H1 (cell line): ENCODE data around the gene DDX4. TPM values are rescaled to one million over a fixed set of nuclear protein-coding genes. Genes with fewer than 3 reads are reported as not detected.

Source experiments
- CTCF ChIA-PET: fragments of 300-600 bp; sonication (Branson Sonifier 250); formaldehyde crosslinking; loops from one replicate; lab custom pipeline; 2021; ENCODE audit not compliant: partially characterized antibody; lab: Charles Lee
- POLR2A ChIA-PET: fragments of 300-600 bp; sonication (Branson Sonifier 250); formaldehyde crosslinking; loops from one replicate; lab custom pipeline; 2021; ENCODE audit warnings: inconsistent platforms; ENCODE audit not compliant: partially characterized antibody; lab: Charles Lee
- DNase-seq, 2 experiments: peaks; one replicate each; pipeline versions ENCODE4 v3.0.0 to v3.0.0-alpha.2; 2010 to 2022; ENCODE audit warnings: low spot score in 2 of 2, low read depth in 1 of 2, mixed read lengths in 1 of 2
- FAIRE-seq: peaks from 2 replicates; lab custom pipeline; 2011; peaks lifted over from hg19 to GRCh38; lab: Jason Lieb, UNC
- H2AFZ ChIP-seq: 2 replicates; pipeline ENCODE4 v1.8.1; 2012; ENCODE audit warnings: low read length, inconsistent platforms
- H2AK5ac ChIP-seq: 2 replicates; pipeline ENCODE4 v1.6.1; 2013; ENCODE audit warnings: low read depth, low read length
- H2BK120ac ChIP-seq: replicated peaks from 2 replicates; pipeline ENCODE3; 2013; ENCODE audit warnings: low read depth, low read length, inconsistent platforms
- H2BK12ac ChIP-seq: 2 replicates; pipeline ENCODE4 v1.6.1; 2013; ENCODE audit warnings: low read depth, low read length
- H2BK15ac ChIP-seq: 2 replicates; pipeline ENCODE4 v1.6.1; 2013; ENCODE audit warnings: low read length
- H2BK20ac ChIP-seq: 2 replicates; pipeline ENCODE4 v1.6.1; 2013; ENCODE audit warnings: low read length
- H2BK5ac ChIP-seq: 2 replicates; pipeline ENCODE4 v1.6.1; 2013; ENCODE audit warnings: low read depth, low read length
- H3K14ac ChIP-seq: 2 replicates; pipeline ENCODE4 v1.6.1; 2013; ENCODE audit warnings: inconsistent platforms; ENCODE audit not compliant: insufficient read length
- H3K18ac ChIP-seq: 2 replicates; pipeline ENCODE4 v1.6.1; 2013; ENCODE audit warnings: low read length; ENCODE audit errors: extremely low read depth
- H3K23ac ChIP-seq: 2 replicates; pipeline ENCODE4 v1.6.1; 2013; ENCODE audit warnings: inconsistent platforms; ENCODE audit not compliant: insufficient read length
- H3K23me2 ChIP-seq: 2 replicates; pipeline ENCODE4 v1.6.1; 2013; ENCODE audit warnings: low read depth, low read length
- H3K27ac ChIP-seq: 2 replicates; pipeline ENCODE4 v1.6.1; 2011; ENCODE audit warnings: low read depth, low read length, inconsistent platforms
- H3K27me3 ChIP-seq, 4 experiments: replicated peaks in 1 of 4; 1 replicate in 1 of 4; 2 replicates in 3 of 4; pipeline versions ENCODE4 v1.6.1 to v1.8.1; 2011 to 2013; ENCODE audit warnings: low read length in 3 of 4, mild to moderate bottlenecking in 3 of 4, inconsistent platforms in 2 of 4, mixed read lengths in 2 of 4, moderate library complexity in 1 of 4; ENCODE audit not compliant: control insufficient read depth in 3 of 4, insufficient read depth in 3 of 4; ENCODE audit errors: extremely low read depth in 1 of 4
- H3K36me3 ChIP-seq, 4 experiments: 2 replicates each; pipeline versions ENCODE4 v1.6.1 to v1.8.1; 2011 to 2013; ENCODE audit warnings: mild to moderate bottlenecking in 4 of 4, low read length in 3 of 4, moderate library complexity in 2 of 4, control low read depth in 1 of 4, inconsistent platforms in 1 of 4; ENCODE audit not compliant: insufficient read depth in 4 of 4, control insufficient read depth in 2 of 4
- H3K4ac ChIP-seq: replicated peaks from 2 replicates; pipeline ENCODE3; 2013; ENCODE audit warnings: low read length, low read depth, mixed read lengths, inconsistent platforms; ENCODE audit not compliant: insufficient read length
- H3K4me1 ChIP-seq, 4 experiments: replicated peaks in 1 of 4; 1 replicate in 1 of 4; 2 replicates in 3 of 4; pipeline versions ENCODE4 v1.6.1 to v1.8.1; 2011 to 2013; ENCODE audit warnings: low read length in 3 of 4, inconsistent platforms in 2 of 4, mixed read lengths in 1 of 4; ENCODE audit not compliant: insufficient read depth in 4 of 4, control insufficient read depth in 3 of 4
- H3K4me2 ChIP-seq, 2 experiments: 2 replicates each; pipeline versions ENCODE4 v1.6.1 to v1.8.1; 2011 to 2013; ENCODE audit warnings: low read depth in 2 of 2, low read length in 2 of 2, control low read depth in 1 of 2, inconsistent platforms in 1 of 2, mild to moderate bottlenecking in 1 of 2; ENCODE audit not compliant: insufficient read depth in 1 of 2
- H3K4me3 ChIP-seq, 4 experiments: fragments of 200-600, 300-600 bp in 1 of 4; sonication (generic), shearing (Covaris generic), sonication (Bioruptor Twin) in 1 of 4; 2 replicates each; pipeline versions ENCODE4 v1.5.1 to v1.8.1; 2011 to 2016; ENCODE audit warnings: low read length in 4 of 4, low read depth in 3 of 4, control low read depth in 2 of 4, inconsistent platforms in 2 of 4, mild to moderate bottlenecking in 2 of 4, mixed read lengths in 1 of 4, moderate library complexity in 1 of 4; ENCODE audit not compliant: insufficient read depth in 2 of 4; ENCODE audit errors: extremely low read depth in 1 of 4
- H3K56ac ChIP-seq: replicated peaks from 2 replicates; pipeline ENCODE3; 2013; ENCODE audit warnings: low read depth, mild to moderate bottlenecking, mixed read lengths, low read length, inconsistent platforms; ENCODE audit not compliant: insufficient read length
- H3K79me1 ChIP-seq: 2 replicates; pipeline ENCODE4 v1.6.1; 2013; ENCODE audit warnings: low read depth, low read length, control low read depth
- H3K79me2 ChIP-seq, 2 experiments: 2 replicates each; pipeline versions ENCODE4 v1.6.1 to v1.8.1; 2012 to 2013; ENCODE audit warnings: low read length in 2 of 2, mild to moderate bottlenecking in 2 of 2, inconsistent platforms in 1 of 2; ENCODE audit not compliant: insufficient read depth in 2 of 2, control insufficient read depth in 1 of 2
- H3K9ac ChIP-seq, 4 experiments: replicated peaks in 1 of 4; 1 replicate in 1 of 4; 2 replicates in 3 of 4; pipeline versions ENCODE4 v1.6.1 to v1.8.1; 2011 to 2013; ENCODE audit warnings: low read depth in 3 of 4, low read length in 3 of 4, control low read depth in 2 of 4, mild to moderate bottlenecking in 2 of 4, moderate library complexity in 2 of 4, inconsistent platforms in 1 of 4; ENCODE audit errors: extremely low read depth in 1 of 4
- H3K9me3 ChIP-seq, 2 experiments: 2 replicates each; pipeline versions ENCODE4 v1.6.1 to v1.8.1; 2012 to 2013; ENCODE audit warnings: mild to moderate bottlenecking in 2 of 2, moderate library complexity in 2 of 2, control low read depth in 1 of 2, inconsistent platforms in 1 of 2, low read depth in 1 of 2, low read length in 1 of 2, mixed read lengths in 1 of 2; ENCODE audit not compliant: insufficient read depth in 2 of 2
- H4K20me1 ChIP-seq, 2 experiments: replicated peaks in 1 of 2; 2 replicates each; pipeline versions ENCODE3 to v1.8.1; 2011 to 2013; ENCODE audit warnings: inconsistent platforms in 2 of 2, low read length in 2 of 2, mild to moderate bottlenecking in 1 of 2; ENCODE audit not compliant: insufficient read depth in 2 of 2, control insufficient read depth in 1 of 2
- H4K5ac ChIP-seq: 2 replicates; pipeline ENCODE4 v1.6.1; 2013; ENCODE audit warnings: low read length, low read depth, mixed read lengths, inconsistent platforms; ENCODE audit not compliant: insufficient read length
- H4K8ac ChIP-seq: 2 replicates; pipeline ENCODE4 v1.8.0; 2013; ENCODE audit warnings: mild to moderate bottlenecking, moderate library complexity, low read length, inconsistent platforms; ENCODE audit not compliant: insufficient read depth; ENCODE audit errors: extremely low read depth
- H4K91ac ChIP-seq: replicated peaks from 2 replicates; pipeline ENCODE3; 2013; ENCODE audit warnings: low read length, mixed read lengths, inconsistent platforms; ENCODE audit not compliant: insufficient read length
- BACH1 ChIP-seq: IDR thresholded peaks from 2 replicates; pipeline ENCODE4 v1.6.1; 2012; ENCODE audit warnings: low read length, improper control_type of control experiment
- BRCA1 ChIP-seq: IDR thresholded peaks from 2 replicates; pipeline ENCODE4 v1.6.1; 2012; ENCODE audit warnings: low read depth, low read length, improper control_type of control experiment
- CBX8 ChIP-seq: fragments of 300-800, 300-1000 bp; sonication (generic); IDR thresholded peaks from 2 replicates; pipeline ENCODE4 v1.7.1; 2016; ENCODE audit warnings: low read depth, low read length, borderline replicate concordance
- CEBPB ChIP-seq: IDR thresholded peaks from 2 replicates; pipeline ENCODE4 v1.6.1; 2012; ENCODE audit warnings: low read depth, low read length
- JUN ChIP-seq: IDR thresholded peaks from 2 replicates; pipeline ENCODE4 v1.6.1; 2011; ENCODE audit warnings: low read depth, mild to moderate bottlenecking, improper control_type of control experiment, low read length
- KDM1A ChIP-seq: fragments of 200-600, 300-600 bp; sonication (generic); IDR thresholded peaks from 2 replicates; pipeline ENCODE4 v1.7.1; 2016; ENCODE audit warnings: mild to moderate bottlenecking, low read length, borderline replicate concordance
- POLR2A ChIP-seq, 2 experiments: IDR thresholded peaks; 1 replicate in 1 of 2; 2 replicates in 1 of 2; pipeline ENCODE4 v1.6.1; 2011; ENCODE audit warnings: low read depth in 2 of 2, low read length in 2 of 2, mild to moderate bottlenecking in 2 of 2; ENCODE audit errors: control extremely low read depth in 1 of 2
- RAD21 ChIP-seq, 2 experiments: IDR thresholded peaks in 1 of 2; conservative IDR thresholded peaks in 1 of 2; 2 replicates each; pipeline ENCODE4 v1.6.1; 2011; ENCODE audit warnings: low read depth in 2 of 2, low read length in 2 of 2, improper control_type of control experiment in 1 of 2, inconsistent platforms in 1 of 2, mild to moderate bottlenecking in 1 of 2, moderate library complexity in 1 of 2
- RFX5 ChIP-seq: IDR thresholded peaks from 2 replicates; pipeline ENCODE4 v1.6.1; 2011; ENCODE audit warnings: low read depth, low read length, improper control_type of control experiment, borderline replicate concordance
- RNF2 ChIP-seq: fragments of 200-900, 300-1000 bp; sonication (generic); IDR thresholded peaks from 2 replicates; pipeline ENCODE4 v1.7.1; 2016; ENCODE audit warnings: borderline replicate concordance, low read depth, mild to moderate bottlenecking, antibody characterized with exemption, low read length; ENCODE audit not compliant: poor library complexity, severe bottlenecking; ENCODE audit errors: missing control alignments
- RXRA ChIP-seq: IDR thresholded peaks from 2 replicates; pipeline ENCODE4 v1.6.1; 2011; ENCODE audit warnings: low read depth, mild to moderate bottlenecking, low read length, moderate library complexity; ENCODE audit not compliant: insufficient read depth
- SP1 ChIP-seq: IDR thresholded peaks from 2 replicates; pipeline ENCODE4 v1.6.1; 2011; ENCODE audit warnings: low read depth, low read length
- TAF7 ChIP-seq: optimal IDR thresholded peaks from 2 replicates; pipeline ENCODE3; 2011; ENCODE audit warnings: low read depth, mild to moderate bottlenecking, inconsistent platforms, low read length, moderate library complexity, borderline replicate concordance
- WGBS, 2 experiments: shearing (Covaris generic) in 1 of 2; methylation state at CpG; one replicate each; pipeline versions ENCODE4 v1.1.6 to v1.1.7; 2013 to 2015; ENCODE audit warnings: low lambda C conversion rate in 2 of 2, mixed read lengths in 2 of 2, inconsistent platforms in 1 of 2, low coverage in 1 of 2, missing lambda C conversion rate in 1 of 2; ENCODE audit not compliant: insufficient replicate concordance in 2 of 2, insufficient coverage in 1 of 2, insufficient read length in 1 of 2; ENCODE audit errors: extremely low coverage in 1 of 2, missing lambda C conversion rate in 1 of 2; 5-methylcytosine and 5-hydroxymethylcytosine counted together
- polyA plus RNA-seq, 7 experiments: library from polyadenylated mRNA; depleted of rRNA in 3 of 7; stranded (reverse) in 5 of 7; unstranded in 2 of 7; fragments of >200 nt in 5 of 7; fragments of 200-250 nt in 2 of 7; gene quantifications; 1 replicate in 5 of 7; 2 replicates in 1 of 7; 4 replicates in 1 of 7; pipeline versions ENCODE4 v1.2.1 to v1.2.3, GENCODE V29; 2011 to 2013; ENCODE audit warnings: missing spikeins in 2 of 7, mixed read lengths in 2 of 7
- total RNA-seq: library from RNA; stranded (reverse); fragmentation: NEBNext Ultra II Directional; extraction: Animal tissue kit (Norgen Biotek cat#: 25700); gene quantifications from 2 replicates; pipeline ENCODE4 v1.2.1, GENCODE V29; 2021
- TF ChIP-seq, protein P1 (sequence below): IDR thresholded peaks from 2 replicates; pipeline ENCODE4 v1.6.1; 2011; ENCODE audit warnings: low read length, improper control_type of control experiment

The DDX4 gene
- total and polyA plus RNA-seq, 2 of the 8 experiments (the other 6 are each of a cell fraction or from before 2014, with no cell fraction given), result 0.15 TPM; not detected in 1

DNA sequence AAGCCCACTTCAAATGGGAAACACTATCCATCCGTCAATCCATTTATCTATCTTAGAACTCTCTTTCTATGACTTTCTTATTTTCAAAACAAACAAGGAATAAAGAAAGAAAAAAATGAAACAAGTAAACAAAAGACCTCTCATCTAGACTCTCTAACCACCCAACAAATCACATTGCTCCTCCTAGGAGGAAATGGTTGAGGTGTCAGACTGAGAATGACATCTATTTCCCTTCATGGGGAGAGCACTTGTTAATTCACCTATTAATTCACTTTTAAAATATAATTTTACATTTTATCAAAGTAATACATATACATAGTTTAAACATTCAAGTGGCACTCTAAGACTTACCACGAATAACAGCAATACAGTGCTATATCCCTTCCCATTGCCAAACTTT lies 110.9 kb downstream of the DDX4 start:
- DNase-seq, result no peak
- Histone ChIP-seq H2AFZ (no peak overlapping the region), H3K4me2 (no peak overlapping the region), H2BK20ac (no peak overlapping the region), H3K56ac (no peak overlapping the region), H3K23me2 (no peaks in the 10 kb centered on the region), H3K4me1 (no peaks in the 10 kb centered on the region), H3K79me1 (no peaks in the 10 kb centered on the region), H3K14ac (no peak overlapping the region), H3K18ac (no peak overlapping the region), H2AK5ac (no peak overlapping the region), H3K9ac (no peak overlapping the region), H4K8ac (no peak overlapping the region), H3K27ac (no peak overlapping the region), H3K4ac (no peak overlapping the region), H3K23ac (no peak overlapping the region), H3K27me3 (no peaks in the 10 kb centered on the region), H2BK12ac (no peak overlapping the region), H4K5ac (no peak overlapping the region), H3K9me3 (no peaks in the 10 kb centered on the region; a peak in 1 of 4 replicates), H3K36me3 (no peaks in the 10 kb centered on the region), H2BK120ac (no peak overlapping the region), H4K20me1 (no peaks in the 10 kb centered on the region), H2BK15ac (no peak overlapping the region), H3K4me3 (no peak overlapping the region), H2BK5ac (no peak overlapping the region), H4K91ac (no peak overlapping the region), H3K79me2 (no peaks in the 10 kb centered on the region)
- ChIA-PET POLR2A (no interaction called here), CTCF (no interaction called here)
- 83% methylated on average over 2 of the region's 2 CpGs; no CpG with 5 or more reads in 1 of the 2 experiments for WGBS, 2 experiments
- FAIRE-seq, result no peak
- TF ChIP-seq KDM1A (no peak), RAD21 (IDR thresholded peaks at IDR 0.05 in 1 of 2, conservative IDR thresholded peaks at IDR 0.05 in 1 of 2; ENCODE audit: low read depth in 2 of 2, low read length in 2 of 2) (no peak), SP1 (no peak), JUN (no peak), RXRA (no peak), RNF2 (no peak), CBX8 (no peak), BACH1 (no peak), BRCA1 (no peak), CEBPB (no peak), POLR2A (IDR thresholded peaks at IDR 0.05; ENCODE audit: control extremely low read depth in 1 of 2, low read depth in 2 of 2, low read length in 2 of 2) (no peak), RFX5 (no peak), TAF7 (no peak)
- TF ChIP-seq, protein P1, sequence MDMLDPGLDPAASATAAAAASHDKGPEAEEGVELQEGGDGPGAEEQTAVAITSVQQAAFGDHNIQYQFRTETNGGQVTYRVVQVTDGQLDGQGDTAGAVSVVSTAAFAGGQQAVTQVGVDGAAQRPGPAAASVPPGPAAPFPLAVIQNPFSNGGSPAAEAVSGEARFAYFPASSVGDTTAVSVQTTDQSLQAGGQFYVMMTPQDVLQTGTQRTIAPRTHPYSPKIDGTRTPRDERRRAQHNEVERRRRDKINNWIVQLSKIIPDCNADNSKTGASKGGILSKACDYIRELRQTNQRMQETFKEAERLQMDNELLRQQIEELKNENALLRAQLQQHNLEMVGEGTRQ, result no peak
